IMR-90 (cell line): ENCODE results near the gene SIGLEC14. TPM values are rescaled to one million over a fixed set of nuclear protein-coding genes. Genes with fewer than 3 reads are reported as not detected.

Experiments used
- ATAC-seq: fragments of 200-7000 bp; cut with Tn5 transposase; 2 replicates; pipeline ENCODE4 v1.9.1; 2020; ENCODE audit warnings: low read depth, mild to moderate bottlenecking, moderate library complexity
- BruUV-seq: library from RNA; stranded (reverse); fragments of 400-500 nt; replicated peaks from 2 replicates; lab custom pipeline; 2021; lab: Mats Ljungman, UMichigan
- CTCF ChIA-PET: fragments of 300-600 bp; formaldehyde crosslinking; extraction: SDS; loops from one replicate; lab custom pipeline; 2021; ENCODE audit warnings: antibody characterized with exemption; lab: Yijun Ruan, JAX
- POLR2A ChIA-PET: fragments of 300-600 bp; sonication (Branson Sonifier 250); formaldehyde crosslinking; loops from one replicate; lab custom pipeline; 2022; ENCODE audit warnings: antibody characterized with exemption; ENCODE audit not compliant: unreplicated experiment; lab: Charles Lee
- DNase-seq: peaks from one replicate; pipeline ENCODE4 v3.0.0; 2013
- H2AFZ ChIP-seq: replicated peaks from 2 replicates; pipeline ENCODE3; 2013; ENCODE audit warnings: low read length, mild to moderate bottlenecking; ENCODE audit not compliant: poor library complexity
- H2AK5ac ChIP-seq: 2 replicates; pipeline ENCODE4 v1.6.1; 2013; ENCODE audit warnings: low read depth, low read length, inconsistent platforms
- H2AK9ac ChIP-seq: replicated peaks from 2 replicates; pipeline ENCODE3; 2013; ENCODE audit warnings: mild to moderate bottlenecking, low read depth, low read length, moderate library complexity; ENCODE audit not compliant: poor library complexity
- H2BK120ac ChIP-seq: 2 replicates; pipeline ENCODE4 v1.6.1; 2013; ENCODE audit warnings: low read depth, low read length, inconsistent platforms
- H2BK15ac ChIP-seq: 3 replicates; pipeline ENCODE4 v1.6.1; 2013; ENCODE audit warnings: low read depth, low read length, inconsistent platforms
- H2BK20ac ChIP-seq: 2 replicates; pipeline ENCODE4 v1.6.1; 2013; ENCODE audit warnings: low read depth, mild to moderate bottlenecking, inconsistent platforms, low read length, moderate library complexity
- H2BK5ac ChIP-seq: 2 replicates; pipeline ENCODE4 v1.6.1; 2013; ENCODE audit warnings: mild to moderate bottlenecking, low read depth, low read length, inconsistent platforms; ENCODE audit not compliant: poor library complexity, severe bottlenecking
- H3K14ac ChIP-seq: replicated peaks from 2 replicates; pipeline ENCODE4 v1.6.1; 2013; ENCODE audit warnings: low read depth, low read length, inconsistent platforms
- H3K18ac ChIP-seq: 2 replicates; pipeline ENCODE4 v1.6.1; 2013; ENCODE audit warnings: low read depth, low read length, control low read depth
- H3K23ac ChIP-seq: 2 replicates; pipeline ENCODE4 v1.6.1; 2013; ENCODE audit warnings: low read depth, low read length, inconsistent platforms
- H3K27ac ChIP-seq: 2 replicates; pipeline ENCODE4 v1.5.1; 2013; ENCODE audit warnings: mild to moderate bottlenecking, control low read depth, low read length; ENCODE audit not compliant: insufficient read depth
- H3K27me3 ChIP-seq: 2 replicates; pipeline ENCODE4 v1.6.1; 2013; ENCODE audit warnings: low read length; ENCODE audit not compliant: control insufficient read depth, insufficient read depth
- H3K36me3 ChIP-seq: 2 replicates; pipeline ENCODE4 v1.6.1; 2013; ENCODE audit warnings: low read length, mixed read lengths; ENCODE audit not compliant: control insufficient read depth, insufficient read depth
- H3K4ac ChIP-seq: 2 replicates; pipeline ENCODE4 v1.6.1; 2013; ENCODE audit warnings: low read depth, low read length, inconsistent platforms
- H3K4me1 ChIP-seq: 2 replicates; pipeline ENCODE4 v1.6.1; 2013; ENCODE audit warnings: low read length, mixed read lengths; ENCODE audit not compliant: control insufficient read depth, insufficient read depth
- H3K4me2 ChIP-seq: 2 replicates; pipeline ENCODE4 v1.6.1; 2013; ENCODE audit warnings: low read depth, mild to moderate bottlenecking, control low read depth, low read length, moderate library complexity
- H3K4me3 ChIP-seq: 2 replicates; pipeline ENCODE4 v1.5.1; 2013; ENCODE audit warnings: low read depth, mild to moderate bottlenecking, control low read depth, low read length, moderate library complexity; ENCODE audit not compliant: insufficient read depth
- H3K56ac ChIP-seq: 2 replicates; pipeline ENCODE4 v1.6.1; 2013; ENCODE audit warnings: low read length, inconsistent platforms; ENCODE audit not compliant: insufficient read depth; ENCODE audit errors: extremely low read depth
- H3K79me1 ChIP-seq, 2 experiments: 2 replicates each; pipeline ENCODE4 v1.6.1; 2013; ENCODE audit warnings: low read length in 2 of 2, inconsistent platforms in 1 of 2, low read depth in 1 of 2
- H3K9ac ChIP-seq: 2 replicates; pipeline ENCODE4 v1.6.1; 2013; ENCODE audit warnings: low read depth, low read length, control low read depth
- H3K9me1 ChIP-seq: 2 replicates; pipeline ENCODE4 v1.6.1; 2013; ENCODE audit warnings: low read length, inconsistent platforms; ENCODE audit not compliant: insufficient read depth
- H3K9me3 ChIP-seq: 2 replicates; pipeline ENCODE4 v1.6.1; 2013; ENCODE audit warnings: low read length; ENCODE audit not compliant: control insufficient read depth, insufficient read depth
- H4K20me1 ChIP-seq: 2 replicates; pipeline ENCODE4 v1.6.1; 2013; ENCODE audit warnings: low read length, inconsistent platforms; ENCODE audit not compliant: insufficient read depth
- H4K5ac ChIP-seq: 2 replicates; pipeline ENCODE4 v1.6.1; 2013; ENCODE audit warnings: mild to moderate bottlenecking, low read depth, low read length, control low read depth
- H4K8ac ChIP-seq, 2 experiments: 2 replicates each; pipeline ENCODE4 v1.6.1; 2013; ENCODE audit warnings: low read depth in 2 of 2, low read length in 2 of 2, control low read depth in 1 of 2, inconsistent platforms in 1 of 2
- H4K91ac ChIP-seq: 2 replicates; pipeline ENCODE4 v1.6.1; 2013; ENCODE audit warnings: low read depth, low read length, inconsistent platforms; ENCODE audit not compliant: insufficient read depth
- BHLHE40 ChIP-seq: fragments of 150-350 bp; IDR thresholded peaks from 2 replicates; pipeline ENCODE4 v1.6.1; 2016; ENCODE audit warnings: mild to moderate bottlenecking, low read depth, low read length
- CEBPB ChIP-seq: IDR thresholded peaks from 2 replicates; pipeline ENCODE4 v1.6.1; 2012; ENCODE audit warnings: low read depth, low read length, improper control_type of control experiment
- CHD1 ChIP-seq: IDR thresholded peaks from 2 replicates; pipeline ENCODE4 v1.6.1; 2012; ENCODE audit warnings: low read depth, low read length, improper control_type of control experiment
- FOS ChIP-seq: fragments of 150-350 bp; IDR thresholded peaks from 2 replicates; pipeline ENCODE4 v1.6.1; 2016; ENCODE audit warnings: low read depth, low read length
- MAZ ChIP-seq: IDR thresholded peaks from 2 replicates; pipeline ENCODE4 v1.6.1; 2012; ENCODE audit warnings: low read depth, mild to moderate bottlenecking, low read length, improper control_type of control experiment, moderate library complexity, borderline replicate concordance
- MXI1 ChIP-seq: IDR thresholded peaks from 2 replicates; pipeline ENCODE4 v1.6.1; 2012; ENCODE audit warnings: low read depth, mild to moderate bottlenecking, low read length, moderate library complexity, borderline replicate concordance
- NFE2L2 ChIP-seq: fragments of 150-350 bp; IDR thresholded peaks from 2 replicates; pipeline ENCODE4 v1.6.1; 2016; ENCODE audit warnings: low read depth, mild to moderate bottlenecking, low read length
- POLR2A ChIP-seq: IDR thresholded peaks from 2 replicates; pipeline ENCODE4 v1.6.1; 2012; ENCODE audit warnings: mild to moderate bottlenecking, low read depth, low read length
- RAD21 ChIP-seq: IDR thresholded peaks from 2 replicates; pipeline ENCODE4 v1.6.1; 2012; ENCODE audit warnings: low read length, improper control_type of control experiment
- RCOR1 ChIP-seq: IDR thresholded peaks from 2 replicates; pipeline ENCODE4 v1.6.1; 2012; ENCODE audit warnings: mild to moderate bottlenecking, low read length, improper control_type of control experiment; ENCODE audit not compliant: insufficient replicate concordance
- RFX5 ChIP-seq: IDR thresholded peaks from 2 replicates; pipeline ENCODE4 v1.8.0; 2012; ENCODE audit warnings: low read depth, mild to moderate bottlenecking, low read length, moderate library complexity
- SMC3 ChIP-seq: fragments of 150-350 bp; IDR thresholded peaks from 2 replicates; pipeline ENCODE4 v1.6.1; 2016; ENCODE audit warnings: low read depth, mild to moderate bottlenecking, antibody characterized with exemption, low read length, moderate library complexity
- WGBS, 2 experiments: methylation state at CpG; one replicate each; pipeline versions ENCODE4 v1.1.5 to v1.1.7; 2013; ENCODE audit warnings: missing lambda C conversion rate in 2 of 2; ENCODE audit not compliant: insufficient read length in 1 of 2; ENCODE audit errors: extremely low coverage in 2 of 2; 5-methylcytosine and 5-hydroxymethylcytosine counted together
- dilution Hi-C: fragments of 300-500 bp; cut with HindIII; formaldehyde crosslinking; loops from one replicate; pipeline ENCODE4 v1.14.3; 2018; ENCODE audit warnings: low sequenced_read_pairs; ENCODE audit not compliant: unreplicated experiment
- in situ Hi-C: fragments of 300-500 bp; cut with MboI; formaldehyde crosslinking; loops from 3 replicates; pipeline ENCODE4 v1.14.3; 2019; ENCODE audit warnings: low sequenced_read_pairs, inconsistent platforms, mixed read lengths
- intact Hi-C: fragments of 100-400 bp; cut with micrococcal nuclease; formaldehyde crosslinking; loops from 2 replicates; pipeline ENCODE4 v1.10.0; 2022
- polyA plus RNA-seq, 3 experiments: library from polyadenylated mRNA; depleted of rRNA; stranded (reverse); fragments of >200 nt; gene quantifications; 2 replicates each; pipeline ENCODE4 v1.2.3, GENCODE V29; 2012; ENCODE audit warnings: low replicate concordance in 1 of 3
- total RNA-seq: library from RNA; depleted of rRNA; stranded (reverse); fragments of >200 nt; gene quantifications from 2 replicates; pipeline ENCODE4 v1.2.3, GENCODE V29; 2012
- TF ChIP-seq, protein P1 (sequence below): fragments of 150-350 bp; IDR thresholded peaks from 2 replicates; pipeline ENCODE4 v1.6.1; 2017; ENCODE audit warnings: mild to moderate bottlenecking, antibody characterized with exemption, low read length, low read depth
- TF ChIP-seq, protein P2 (sequence below): conservative IDR thresholded peaks from 2 replicates; pipeline ENCODE4 v1.5.1; 2012; ENCODE audit warnings: mild to moderate bottlenecking, low read depth, low read length, improper control_type of control experiment

The SIGLEC14 gene
- total and polyA plus RNA-seq, 2 of the 4 experiments (the other 2 are of a cell fraction): not detected

DNA sequence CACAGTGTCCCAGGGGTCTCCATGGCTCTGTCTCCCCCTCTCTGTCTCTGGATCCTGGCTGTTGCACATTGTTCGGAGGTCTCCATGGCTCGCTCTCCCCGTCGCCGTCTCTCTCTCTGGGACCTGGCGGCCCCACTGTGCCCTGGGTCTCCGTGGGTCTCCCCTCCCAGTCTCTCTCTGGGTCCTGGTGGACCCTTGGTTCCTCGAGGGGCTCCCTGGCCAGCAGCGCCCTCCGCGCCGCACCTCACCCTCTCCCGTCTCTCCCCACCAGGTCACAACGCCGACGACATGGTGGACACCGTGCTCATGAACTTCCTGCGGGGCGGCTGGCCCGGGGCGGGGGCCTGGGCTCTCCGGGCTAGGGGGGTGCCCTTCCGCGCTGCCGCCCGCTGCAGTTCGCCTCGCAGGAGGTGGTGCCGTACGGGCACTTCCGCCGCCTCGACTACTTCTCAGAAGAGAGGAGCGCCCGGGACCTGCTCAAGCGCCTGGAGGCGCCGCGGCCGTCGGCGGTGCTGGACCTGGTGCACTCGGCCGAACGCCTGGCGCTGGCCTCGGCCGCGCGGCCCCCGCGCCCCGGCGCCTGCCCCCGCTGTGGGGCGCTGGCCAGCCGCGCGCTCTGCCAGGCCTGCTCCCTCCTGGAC, 45.6 kb downstream of the SIGLEC14 start:
- Histone ChIP-seq H3K4me1 (no peaks in the 10 kb centered on the region), H3K18ac (no peak overlapping the region), H3K4me3 (no peak overlapping the region), H3K4ac (no peak overlapping the region), H2AFZ (peak overlapping the region; percentile 21), H3K27me3 (peaks cover 7% of the 10 kb centered on the region), H4K8ac (no peak overlapping the region), H2AK5ac (no peak overlapping the region), H2BK20ac (no peak overlapping the region), H3K23ac (no peak overlapping the region), H3K9ac (no peak overlapping the region), H2BK5ac (no peak overlapping the region), H2BK120ac (no peak overlapping the region), H3K36me3 (no peaks in the 10 kb centered on the region), H3K4me2 (no peak overlapping the region), H2AK9ac (no peak overlapping the region), H3K9me1 (no peaks in the 10 kb centered on the region), H3K79me1 (no peaks in the 10 kb centered on the region), H3K56ac (no peak overlapping the region), H4K5ac (no peak overlapping the region), H4K91ac (no peak overlapping the region), H3K9me3 (no peaks in the 10 kb centered on the region), H4K20me1 (no peaks in the 10 kb centered on the region), H3K14ac (no peak overlapping the region), H2BK15ac (no peak overlapping the region), H3K27ac (no peak overlapping the region)
- DNase-seq: no peak
- ATAC-seq: no peak
- dilution Hi-C loops (no loop called here), in situ Hi-C loops (no loop called here), intact Hi-C loops (no loop called here)
- 7% methylated on average over 31 of the region's 59 CpGs; no CpG with 5 or more reads in 1 of the 2 experiments for WGBS, 2 experiments
- POLR2A ChIA-PET: no interaction called here
- BruUV-seq: no TSS peak
- CTCF ChIA-PET: no interaction called here
- TF ChIP-seq RAD21 (no peak), RCOR1 (no peak), NFE2L2 (no peak), RFX5 (no peak), FOS (no peak), BHLHE40 (no peak), MAZ (no peak), MXI1 (no peak), SMC3 (no peak), CEBPB (no peak), POLR2A (no peak), CHD1 (no peak)
- TF ChIP-seq, protein P1, sequence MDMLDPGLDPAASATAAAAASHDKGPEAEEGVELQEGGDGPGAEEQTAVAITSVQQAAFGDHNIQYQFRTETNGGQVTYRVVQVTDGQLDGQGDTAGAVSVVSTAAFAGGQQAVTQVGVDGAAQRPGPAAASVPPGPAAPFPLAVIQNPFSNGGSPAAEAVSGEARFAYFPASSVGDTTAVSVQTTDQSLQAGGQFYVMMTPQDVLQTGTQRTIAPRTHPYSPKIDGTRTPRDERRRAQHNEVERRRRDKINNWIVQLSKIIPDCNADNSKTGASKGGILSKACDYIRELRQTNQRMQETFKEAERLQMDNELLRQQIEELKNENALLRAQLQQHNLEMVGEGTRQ: no peak
- TF ChIP-seq, protein P2, sequence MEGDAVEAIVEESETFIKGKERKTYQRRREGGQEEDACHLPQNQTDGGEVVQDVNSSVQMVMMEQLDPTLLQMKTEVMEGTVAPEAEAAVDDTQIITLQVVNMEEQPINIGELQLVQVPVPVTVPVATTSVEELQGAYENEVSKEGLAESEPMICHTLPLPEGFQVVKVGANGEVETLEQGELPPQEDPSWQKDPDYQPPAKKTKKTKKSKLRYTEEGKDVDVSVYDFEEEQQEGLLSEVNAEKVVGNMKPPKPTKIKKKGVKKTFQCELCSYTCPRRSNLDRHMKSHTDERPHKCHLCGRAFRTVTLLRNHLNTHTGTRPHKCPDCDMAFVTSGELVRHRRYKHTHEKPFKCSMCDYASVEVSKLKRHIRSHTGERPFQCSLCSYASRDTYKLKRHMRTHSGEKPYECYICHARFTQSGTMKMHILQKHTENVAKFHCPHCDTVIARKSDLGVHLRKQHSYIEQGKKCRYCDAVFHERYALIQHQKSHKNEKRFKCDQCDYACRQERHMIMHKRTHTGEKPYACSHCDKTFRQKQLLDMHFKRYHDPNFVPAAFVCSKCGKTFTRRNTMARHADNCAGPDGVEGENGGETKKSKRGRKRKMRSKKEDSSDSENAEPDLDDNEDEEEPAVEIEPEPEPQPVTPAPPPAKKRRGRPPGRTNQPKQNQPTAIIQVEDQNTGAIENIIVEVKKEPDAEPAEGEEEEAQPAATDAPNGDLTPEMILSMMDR: no peak
